Activated CD4-positive, alpha-beta T cell treated with anti-CD3 and anti-CD28 coated beads, Interleukin-2, amount 10 ng/mL, durations not matched to agents 24 days and 14 days (primary cell): ENCODE data around the gene PPM1N. TPM values are rescaled to one million over a fixed set of nuclear protein-coding genes. Genes with fewer than 3 reads are reported as not detected.

Experiments
- DNase-seq: peaks from one replicate; pipeline ENCODE4 v3.0.0; 2022
- H3K27ac Mint-ChIP-seq: one replicate; pipeline ENCODE4 v1.8.0; 2022; ENCODE audit warnings: mild to moderate bottlenecking, mixed read lengths
- H3K27me3 Mint-ChIP-seq: one replicate; pipeline ENCODE4 v1.8.0; 2022; ENCODE audit warnings: mixed read lengths
- H3K36me3 Mint-ChIP-seq: one replicate; pipeline ENCODE4 v1.8.0; 2022; ENCODE audit warnings: low read depth, mild to moderate bottlenecking, mixed read lengths
- H3K4me1 Mint-ChIP-seq: one replicate; pipeline ENCODE4 v1.8.0; 2021; ENCODE audit warnings: mixed read lengths
- H3K4me3 Mint-ChIP-seq: one replicate; pipeline ENCODE4 v1.8.0; 2022; ENCODE audit warnings: mild to moderate bottlenecking, moderate library complexity, mixed read lengths
- H3K9me3 Mint-ChIP-seq: one replicate; pipeline ENCODE4 v1.8.0; 2021; ENCODE audit warnings: mixed read lengths
- intact Hi-C: fragments of 100-400 bp; cut with micrococcal nuclease; formaldehyde crosslinking; loops from one replicate; pipeline ENCODE4 v1.15.1; 2023
- total RNA-seq: library from RNA; stranded (reverse); gene quantifications from 2 replicates; pipeline ENCODE4 v1.2.3, GENCODE V29; 2022

PPM1N gene
- total RNA-seq, 1 donor from 2014 or later = 1.9 TPM

- no peaks in the 10 kb centered on the region for H3K36me3 Mint-ChIP-seq
- intact Hi-C loops = no loop called here
- no peaks in the 10 kb centered on the region for H3K9me3 Mint-ChIP-seq
- H3K4me1 Mint-ChIP-seq = peaks cover 19% of the 10 kb centered on the region
- DNase-seq = no peak
- H3K4me3 Mint-ChIP-seq = no peak overlapping the region
- peaks cover 5% of the 10 kb centered on the region for H3K27me3 Mint-ChIP-seq
- H3K27ac Mint-ChIP-seq = no peak overlapping the region
These were observed 8.9 kb upstream of the PPM1N start for GRCh38 chr19:45489216-45489855.

DNA sequence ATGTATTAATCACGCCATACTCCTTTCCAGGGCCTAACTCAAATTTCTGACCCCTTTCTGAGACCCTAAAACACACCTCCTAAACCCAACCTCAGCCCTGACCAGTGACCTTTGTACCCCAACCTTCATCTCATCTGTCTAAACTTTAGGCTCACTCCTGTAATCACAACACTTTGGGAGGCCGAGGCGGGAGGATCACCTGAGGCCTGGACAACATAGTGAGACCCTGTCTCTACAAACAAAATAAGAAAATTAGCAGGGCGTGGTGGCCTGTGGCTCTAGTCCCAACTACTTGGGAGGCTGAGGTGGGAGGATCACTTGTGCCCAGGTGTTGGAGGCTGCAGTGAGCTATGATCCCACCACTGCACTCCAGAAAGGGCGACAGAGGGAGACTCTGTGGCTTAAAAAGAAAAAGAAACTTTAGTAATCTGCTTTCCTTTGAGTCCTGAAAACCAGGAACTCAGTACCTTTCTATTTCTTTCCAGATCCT, 6.1 kb upstream of the PPM1N start:
- Mint-ChIP-seq H3K27ac (no peak overlapping the region), H3K36me3 (peaks cover 2% of the 10 kb centered on the region), H3K4me1 (peaks cover 17% of the 10 kb centered on the region), H3K9me3 (no peaks in the 10 kb centered on the region), H3K27me3 (peaks cover 18% of the 10 kb centered on the region), H3K4me3 (peak overlapping the region; percentile 82)
- intact Hi-C loops = no loop called here
- no peak for DNase-seq

- Mint-ChIP-seq H3K4me3 (peak overlapping the region; percentile 82), H3K27me3 (peaks cover 21% of the 10 kb centered on the region), H3K9me3 (no peaks in the 10 kb centered on the region), H3K4me1 (peaks cover 20% of the 10 kb centered on the region), H3K36me3 (peaks cover 3% of the 10 kb centered on the region), H3K27ac (peak overlapping the region; percentile 43)
- intact Hi-C loops = loop anchor here (1.0 kb wide), 1 partner anchor 65 kb away; no protein-coding TSS in a partner anchor
- DNase-seq = peak; percentile 78
These were observed 5.4 kb upstream of the PPM1N start for GRCh38 chr19:45492627-45493470.

DNA sequence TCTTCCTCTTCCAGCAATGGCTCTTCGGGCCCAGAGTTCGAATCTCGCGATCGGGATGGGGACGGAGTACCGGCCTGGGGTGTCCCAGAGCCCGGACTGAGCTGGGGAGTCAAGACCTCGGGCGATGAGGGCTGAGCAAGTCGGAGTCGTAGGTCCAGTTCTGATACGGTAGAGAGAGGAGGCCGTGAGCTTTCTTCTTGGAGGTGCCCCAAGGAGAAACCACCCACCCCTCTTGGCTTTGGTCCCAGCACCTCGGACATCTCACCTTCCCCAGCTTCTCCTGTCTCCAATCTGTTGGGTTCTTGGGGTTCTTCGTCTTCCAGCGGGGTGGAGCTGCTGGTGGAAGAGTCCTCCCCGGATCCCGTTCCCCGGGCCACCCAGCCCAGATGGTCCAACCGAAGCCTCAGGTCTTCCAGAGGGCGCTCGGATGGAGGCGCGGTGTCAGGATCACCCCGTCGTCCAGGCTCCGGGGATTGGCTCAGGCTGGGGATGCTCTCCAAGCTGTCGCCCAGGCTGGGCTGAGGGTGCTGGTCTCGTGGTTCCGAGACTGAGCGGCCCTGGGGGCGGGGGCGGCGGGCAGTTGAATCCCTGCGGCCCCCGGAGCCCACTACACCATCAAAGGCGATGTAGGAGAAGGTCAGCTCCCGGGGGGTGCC, 3.9 kb upstream of the PPM1N start:
- Mint-ChIP-seq H3K27ac (no peak overlapping the region), H3K4me1 (peaks cover 28% of the 10 kb centered on the region), H3K36me3 (peaks cover 5% of the 10 kb centered on the region), H3K9me3 (no peaks in the 10 kb centered on the region), H3K27me3 (peaks cover 28% of the 10 kb centered on the region), H3K4me3 (peak overlapping the region; percentile 15)
- intact Hi-C loops = no loop called here
- DNase-seq = no peak

GRCh38 chr19:45495178-45495577, 3.1 kb upstream of the PPM1N start:
- DNase-seq = no peak
- Mint-ChIP-seq H3K9me3 (no peaks in the 10 kb centered on the region), H3K4me1 (peaks cover 31% of the 10 kb centered on the region), H3K27ac (no peak overlapping the region), H3K27me3 (peaks cover 31% of the 10 kb centered on the region), H3K4me3 (peak overlapping the region; percentile 43), H3K36me3 (peaks cover 7% of the 10 kb centered on the region)
- intact Hi-C loops = no loop called here

- intact Hi-C loops = no loop called here
- no peaks in the 10 kb centered on the region for H3K9me3 Mint-ChIP-seq
- DNase-seq = peak; percentile 89
These were observed 1.8 kb upstream of the PPM1N start for GRCh38 chr19:45496349-45496953.

GRCh38 chr19:45497791-45498190, 452 bp upstream of the PPM1N start:
- no peaks in the 10 kb centered on the region for H3K9me3 Mint-ChIP-seq
- peak overlapping the region; percentile 76 for H3K4me3 Mint-ChIP-seq
- H3K4me1 Mint-ChIP-seq = peaks cover 36% of the 10 kb centered on the region
- H3K27me3 Mint-ChIP-seq = peaks cover 29% of the 10 kb centered on the region
- no peak overlapping the region for H3K27ac Mint-ChIP-seq
- peaks cover 8% of the 10 kb centered on the region for H3K36me3 Mint-ChIP-seq
- intact Hi-C loops = loop anchor here (1.0 kb wide), 1 partner anchor 9 kb away; no protein-coding TSS in a partner anchor
- no peak for DNase-seq

More at GRCh38 chr19:45496349-45496953, 1.8 kb upstream of the PPM1N start:
- Mint-ChIP-seq H3K27ac (no peak overlapping the region), H3K27me3 (peaks cover 31% of the 10 kb centered on the region), H3K36me3 (peaks cover 8% of the 10 kb centered on the region), H3K4me1 (peaks cover 34% of the 10 kb centered on the region), H3K4me3 (peak overlapping the region; percentile 87)

GRCh38 chr19:45499196-45500180, 1.2 kb downstream of the PPM1N start:
- H3K36me3 Mint-ChIP-seq = peaks cover 8% of the 10 kb centered on the region
- peaks cover 29% of the 10 kb centered on the region for H3K27me3 Mint-ChIP-seq
- H3K4me1 Mint-ChIP-seq = peaks cover 32% of the 10 kb centered on the region
- peak overlapping the region; percentile 20 for H3K27ac Mint-ChIP-seq
- peak overlapping the region; percentile 63 for H3K4me3 Mint-ChIP-seq
- intact Hi-C loops = no loop called here
- no peaks in the 10 kb centered on the region for H3K9me3 Mint-ChIP-seq
- peak; percentile 92 for DNase-seq

DNA sequence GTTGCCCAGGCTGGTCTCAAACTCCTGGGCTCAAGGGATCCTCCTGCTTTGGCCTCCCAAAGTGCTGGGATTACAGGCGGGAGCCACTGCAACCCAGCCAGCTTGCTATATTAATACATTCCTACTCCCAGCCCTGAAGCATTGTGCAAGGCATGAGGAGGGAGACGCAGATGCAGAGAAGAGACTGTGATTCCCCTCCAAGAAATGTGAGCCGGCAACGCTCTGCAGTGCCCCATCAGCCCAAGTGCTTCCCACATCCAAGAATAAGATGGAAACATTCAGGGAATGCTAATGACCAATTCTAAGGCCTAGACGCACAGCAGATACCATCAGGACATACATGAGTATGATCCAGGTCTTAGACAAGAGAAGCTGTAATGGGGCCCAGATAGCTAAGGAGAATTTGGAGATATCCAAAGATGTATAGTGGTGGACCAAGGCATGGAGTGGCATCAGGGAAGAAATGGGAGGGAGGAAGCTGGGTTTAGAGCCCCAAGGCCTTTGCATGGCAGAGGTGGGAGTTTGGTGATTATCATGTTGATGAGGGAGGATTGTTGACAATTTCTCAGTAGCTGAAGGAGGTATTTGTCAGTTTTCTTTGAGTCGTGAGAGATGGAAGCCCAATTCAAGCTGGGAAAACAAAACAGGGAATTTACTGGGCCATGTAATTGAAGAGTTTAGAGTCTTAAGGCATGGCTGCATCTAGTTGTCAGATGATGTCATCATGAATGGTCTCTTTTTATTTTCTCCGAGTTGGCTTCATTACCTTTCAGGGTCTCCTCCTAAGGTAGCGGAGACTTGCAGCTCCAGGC, 2.9 kb downstream of the PPM1N start:
- H3K27me3 Mint-ChIP-seq = peaks cover 16% of the 10 kb centered on the region
- H3K9me3 Mint-ChIP-seq = no peaks in the 10 kb centered on the region
- peaks cover 36% of the 10 kb centered on the region for H3K4me1 Mint-ChIP-seq
- H3K4me3 Mint-ChIP-seq = no peak overlapping the region
- no peak overlapping the region for H3K27ac Mint-ChIP-seq
- intact Hi-C loops = no loop called here
- DNase-seq = no peak
- peaks cover 8% of the 10 kb centered on the region for H3K36me3 Mint-ChIP-seq

DNA sequence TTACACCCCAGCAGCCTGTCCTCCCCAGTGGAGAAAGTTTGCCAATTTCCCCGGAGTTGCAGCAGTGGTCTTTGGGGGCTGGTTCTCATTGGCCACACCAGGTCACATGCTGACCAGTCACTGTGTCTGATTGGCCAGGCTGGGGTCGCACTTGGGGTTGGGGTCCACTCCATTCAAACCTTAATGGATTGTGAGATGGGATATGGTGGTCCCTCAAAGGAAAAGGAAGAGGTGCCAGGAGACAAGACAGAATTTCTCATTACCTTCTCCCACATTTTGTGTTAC, 3.4 kb downstream of the PPM1N start:
- H3K27me3 Mint-ChIP-seq = peaks cover 15% of the 10 kb centered on the region
- peaks cover 38% of the 10 kb centered on the region for H3K4me1 Mint-ChIP-seq
- no peak overlapping the region for H3K4me3 Mint-ChIP-seq
- H3K27ac Mint-ChIP-seq = no peak overlapping the region
- H3K9me3 Mint-ChIP-seq = no peaks in the 10 kb centered on the region
- intact Hi-C loops = no loop called here
- DNase-seq = no peak
- H3K36me3 Mint-ChIP-seq = peaks cover 8% of the 10 kb centered on the region

DNA sequence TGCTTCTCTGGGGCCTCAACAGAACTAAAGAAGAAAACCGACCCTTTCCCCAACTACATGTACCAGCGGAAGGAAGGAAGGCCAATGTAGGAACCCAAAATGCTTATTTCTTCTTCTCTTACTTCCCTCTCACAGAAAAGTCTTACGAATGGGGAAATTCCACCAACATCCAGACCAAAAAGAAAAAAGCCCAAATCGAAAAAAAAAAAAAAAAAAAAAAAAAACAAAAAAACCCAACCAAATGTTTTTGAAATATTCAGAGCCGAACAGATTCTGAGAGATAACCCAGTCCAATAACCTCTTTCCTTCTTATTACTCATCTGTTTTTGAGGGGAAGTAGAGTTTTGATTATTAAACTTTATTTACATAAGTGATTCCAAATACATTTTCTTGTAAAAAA, 3.9 kb downstream of the PPM1N start:
- Mint-ChIP-seq H3K36me3 (peaks cover 7% of the 10 kb centered on the region), H3K27me3 (peaks cover 14% of the 10 kb centered on the region), H3K4me1 (peaks cover 36% of the 10 kb centered on the region), H3K9me3 (no peaks in the 10 kb centered on the region), H3K27ac (no peak overlapping the region), H3K4me3 (no peak overlapping the region)
- intact Hi-C loops = no loop called here
- no peak for DNase-seq

GRCh38 chr19:45503909-45504308, 5.7 kb downstream of the PPM1N start:
- Mint-ChIP-seq H3K27ac (no peak overlapping the region), H3K4me3 (no peak overlapping the region)
- intact Hi-C loops = no loop called here

More at GRCh38 chr19:45503909-45504308, 5.7 kb downstream of the PPM1N start:
- Mint-ChIP-seq H3K4me1 (peaks cover 28% of the 10 kb centered on the region), H3K9me3 (no peaks in the 10 kb centered on the region), H3K27me3 (peaks cover 5% of the 10 kb centered on the region), H3K36me3 (peaks cover 9% of the 10 kb centered on the region)
- DNase-seq = no peak
